SW 1271 (cell line): ENCODE measurements around the gene MXRA8.
A peak's percentile ranks its signal among the peaks of the same experiment; 100 is the strongest.

Source experiments
- DNase-seq, 2 experiments: peaks; one replicate each; lab custom pipeline; 2025; lab: John Stamatoyannopoulos, UW

Gene MXRA8

DNA sequence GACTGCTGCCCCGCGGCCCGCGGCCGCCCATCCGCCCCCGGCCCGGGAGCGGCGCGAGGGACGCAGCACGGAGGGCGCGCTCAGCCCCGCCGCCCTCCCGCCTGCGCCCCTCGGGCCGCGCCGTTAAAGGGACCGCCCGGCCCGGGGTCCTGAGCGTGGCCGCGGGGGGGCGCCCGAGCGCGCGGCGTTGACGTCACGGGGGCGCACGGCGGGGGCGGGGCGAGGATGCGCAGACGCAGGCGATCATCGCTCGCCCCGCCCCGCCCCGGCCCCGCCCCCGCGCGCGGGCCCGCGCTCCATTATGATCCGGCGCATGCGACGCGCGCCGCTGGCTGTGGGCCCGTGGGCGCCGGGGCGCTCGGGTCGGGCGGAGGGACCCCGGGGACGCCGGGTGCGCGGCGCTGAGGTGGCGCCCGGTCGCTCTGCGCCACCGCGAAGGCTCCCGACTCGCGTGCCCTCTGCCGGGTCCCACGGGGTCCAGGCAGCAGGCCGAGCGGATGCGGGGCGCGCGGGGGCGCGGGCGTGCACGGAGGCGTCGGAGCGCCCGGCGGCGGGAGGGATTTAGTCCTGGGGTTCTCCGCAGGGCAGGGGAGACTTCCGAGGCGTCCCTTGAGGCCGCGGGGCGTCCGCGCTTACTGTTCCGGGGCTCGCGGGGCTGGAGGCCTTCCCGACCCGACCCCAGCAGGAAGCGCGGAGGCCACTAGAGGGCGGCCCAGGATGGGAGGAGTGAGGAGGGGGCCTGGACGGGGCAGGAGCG lies 8.9 kb downstream of the MXRA8 start, which contains the start of gene DVL1:
Gene DVL1 (minus strand): TSS at position 163 of the 757 bp plus-strand sequence. CDS start 353 bp downstream, outside the sequence.
- DNase-seq = no peak

DNA sequence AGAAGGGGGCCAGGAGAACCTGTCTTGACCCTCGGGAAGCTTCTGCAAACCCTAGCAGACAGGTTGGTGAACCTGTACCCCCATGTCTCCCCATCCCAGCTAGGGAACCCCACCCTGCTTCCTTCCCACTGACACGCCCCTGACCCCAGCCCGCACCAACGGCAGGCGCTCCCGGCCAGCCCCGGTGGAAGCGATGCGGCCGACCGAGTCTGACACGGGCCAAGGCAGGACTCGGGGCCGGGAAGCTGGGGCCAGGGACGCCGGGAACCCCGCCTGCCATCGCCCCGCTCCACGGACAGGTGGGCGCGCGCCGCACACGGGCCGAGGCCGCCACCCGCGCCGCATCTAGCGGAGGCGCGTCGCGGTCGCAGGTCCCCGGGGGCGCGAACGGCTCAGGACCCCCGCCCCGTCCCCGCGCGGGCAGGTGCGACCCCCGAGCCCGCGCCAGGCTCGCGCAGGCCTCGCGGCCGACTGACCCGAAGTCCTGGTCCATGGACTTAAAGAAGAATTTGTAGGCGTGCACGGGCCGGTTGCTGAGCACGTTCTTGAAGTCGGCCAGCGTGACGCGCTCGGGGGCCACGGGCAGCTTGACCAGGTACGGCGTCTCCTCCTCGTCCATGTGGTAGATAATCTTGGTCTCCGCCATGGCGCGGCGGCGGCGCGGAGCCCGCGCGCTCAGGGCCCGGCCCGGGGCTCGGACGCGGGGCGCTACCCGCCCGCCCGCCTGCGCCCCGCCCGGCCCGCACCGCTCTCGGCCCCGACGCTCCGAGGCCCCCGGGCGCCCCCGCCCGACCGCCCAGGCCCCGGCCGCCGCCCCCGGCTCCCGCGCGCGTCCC lies 9.7 kb downstream of the MXRA8 start:
- no peak for DNase-seq

DNA sequence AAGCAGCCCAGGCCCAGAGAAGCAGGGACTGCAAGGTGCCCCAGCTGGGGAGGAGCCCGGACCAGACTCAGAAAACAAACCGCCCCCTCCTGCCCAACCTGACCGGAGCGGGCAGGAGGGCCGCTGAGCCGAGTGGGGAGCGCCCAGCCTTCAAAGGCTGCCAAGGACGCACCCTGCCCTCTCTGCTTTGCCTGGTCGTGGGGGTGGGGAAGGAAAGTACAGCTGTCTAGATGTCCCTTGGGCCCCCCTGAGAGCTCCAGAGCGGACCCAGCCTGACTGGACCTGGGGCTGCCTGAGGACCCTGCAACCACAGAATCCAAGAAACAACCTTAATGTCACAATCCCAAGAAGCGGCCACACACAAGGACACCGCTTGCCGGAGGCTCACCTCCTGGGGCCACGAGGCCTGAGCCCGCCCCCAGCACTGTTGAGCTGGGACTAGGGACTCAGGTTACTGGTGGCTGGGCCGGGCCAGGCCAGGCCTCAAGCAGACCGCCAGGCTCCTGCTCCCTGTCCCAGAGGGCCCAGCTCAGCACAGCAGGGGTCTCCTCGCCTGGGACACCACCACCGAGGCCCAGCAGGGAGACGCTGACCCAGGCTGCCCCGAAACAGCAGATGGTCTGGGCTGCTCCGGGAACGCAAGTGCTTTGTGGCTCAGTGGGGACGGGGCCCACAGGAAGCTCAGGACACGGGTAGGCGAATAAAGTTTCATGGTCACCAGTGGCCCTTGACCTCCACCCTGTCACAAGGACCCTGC lies 10.5 kb downstream of the MXRA8 start:
- DNase-seq = no peak

DNA sequence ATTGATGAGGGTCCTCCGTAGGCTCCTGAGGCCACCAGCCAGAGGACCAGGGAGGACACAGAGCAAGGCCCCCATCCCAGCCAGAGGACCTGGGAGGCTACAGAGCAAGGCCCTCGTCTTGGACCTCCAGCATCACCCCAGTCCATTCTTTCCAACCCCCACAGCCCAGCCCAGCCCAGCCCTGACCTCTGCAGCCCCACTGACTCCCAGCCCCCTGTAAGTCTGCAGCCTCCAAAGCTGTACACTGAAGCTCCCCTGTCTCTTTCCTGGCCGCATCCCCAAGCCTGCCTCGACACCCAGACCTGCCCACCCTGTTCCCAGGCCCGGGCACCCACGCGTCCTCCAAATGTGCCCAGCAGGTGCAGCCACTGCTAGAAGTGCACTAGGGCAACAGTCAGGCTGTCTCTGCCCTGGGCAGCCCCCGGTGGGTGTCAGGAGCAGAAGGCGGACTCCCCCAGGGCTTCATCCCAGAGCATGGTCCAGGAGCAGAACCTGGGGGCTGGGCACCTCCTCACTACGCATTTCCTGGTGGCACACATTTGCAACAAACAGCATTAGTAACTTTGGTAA lies 11.2 kb downstream of the MXRA8 start:
- no peak for DNase-seq

DNA sequence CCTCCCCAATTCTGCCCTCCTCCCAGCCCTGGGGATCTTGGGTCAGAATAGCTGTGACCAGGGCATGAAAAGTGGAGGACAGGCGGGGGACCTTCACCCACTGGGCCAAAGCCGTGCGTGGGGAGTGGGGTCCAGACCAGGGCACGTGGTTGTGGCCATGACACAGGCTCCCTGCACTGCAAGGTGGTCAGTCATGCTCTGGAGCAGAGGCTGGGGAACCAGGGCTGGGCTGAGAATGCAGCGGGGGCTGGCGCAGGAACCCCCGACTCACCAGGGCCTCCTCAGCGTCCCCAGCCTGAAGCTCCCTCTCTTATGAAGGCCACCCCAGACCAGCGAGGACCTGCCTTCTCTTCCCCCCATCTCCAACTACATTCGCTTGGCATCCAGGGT lies 11.9 kb downstream of the MXRA8 start:
- DNase-seq = no peak

DNA sequence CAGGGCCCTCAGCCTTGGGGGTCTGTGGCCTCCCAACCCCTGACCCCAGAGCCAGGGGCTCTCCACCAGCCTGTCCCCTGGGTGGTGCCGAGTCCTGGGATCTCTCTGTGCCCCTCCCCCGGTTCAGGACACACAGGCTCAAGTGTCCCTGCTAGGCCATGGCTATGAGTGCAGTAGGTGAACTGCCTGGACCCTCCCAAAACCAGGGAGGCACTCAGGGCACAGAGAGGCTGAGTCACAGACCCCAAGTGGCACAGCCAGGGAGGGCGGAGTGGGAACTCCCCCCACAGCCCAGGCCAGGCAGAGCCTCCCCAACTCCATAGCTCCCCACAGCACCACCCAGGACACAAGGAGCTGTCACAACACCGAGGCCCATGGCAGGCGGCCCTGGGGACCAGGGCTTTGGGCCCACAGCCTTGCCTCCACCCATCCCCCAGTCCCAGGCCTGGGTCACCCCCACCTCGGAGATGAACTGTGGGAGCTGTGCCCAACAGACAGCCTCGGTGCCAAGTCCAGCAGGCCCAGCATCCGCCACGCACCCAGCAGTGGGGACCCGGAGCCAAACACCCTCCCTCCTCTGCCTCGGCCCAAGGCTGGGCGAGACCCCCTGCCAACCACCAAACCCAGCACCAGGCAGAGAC lies 12.4 kb downstream of the MXRA8 start:
- no peak for DNase-seq

DNA sequence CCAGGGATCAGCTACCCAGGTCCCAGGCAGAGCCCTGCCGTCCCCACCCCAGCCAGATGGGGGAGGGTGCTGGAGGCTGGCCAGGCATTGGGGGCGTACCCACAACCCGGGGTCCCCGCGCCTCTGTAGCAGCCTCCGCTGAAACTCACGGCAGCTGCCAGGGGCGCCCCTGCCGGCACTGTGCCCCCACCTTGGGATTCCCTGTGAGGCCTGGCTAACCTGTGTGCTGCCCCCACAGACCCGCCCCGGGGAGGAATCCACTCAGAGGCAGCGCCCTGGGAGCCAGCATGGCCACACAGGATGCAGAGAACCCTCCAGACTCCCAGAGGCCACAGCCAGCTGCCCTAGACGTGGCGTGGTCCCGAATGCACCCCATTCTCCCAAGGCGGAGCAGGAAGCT lies 13.0 kb downstream of the MXRA8 start:
- DNase-seq = no peak

DNA sequence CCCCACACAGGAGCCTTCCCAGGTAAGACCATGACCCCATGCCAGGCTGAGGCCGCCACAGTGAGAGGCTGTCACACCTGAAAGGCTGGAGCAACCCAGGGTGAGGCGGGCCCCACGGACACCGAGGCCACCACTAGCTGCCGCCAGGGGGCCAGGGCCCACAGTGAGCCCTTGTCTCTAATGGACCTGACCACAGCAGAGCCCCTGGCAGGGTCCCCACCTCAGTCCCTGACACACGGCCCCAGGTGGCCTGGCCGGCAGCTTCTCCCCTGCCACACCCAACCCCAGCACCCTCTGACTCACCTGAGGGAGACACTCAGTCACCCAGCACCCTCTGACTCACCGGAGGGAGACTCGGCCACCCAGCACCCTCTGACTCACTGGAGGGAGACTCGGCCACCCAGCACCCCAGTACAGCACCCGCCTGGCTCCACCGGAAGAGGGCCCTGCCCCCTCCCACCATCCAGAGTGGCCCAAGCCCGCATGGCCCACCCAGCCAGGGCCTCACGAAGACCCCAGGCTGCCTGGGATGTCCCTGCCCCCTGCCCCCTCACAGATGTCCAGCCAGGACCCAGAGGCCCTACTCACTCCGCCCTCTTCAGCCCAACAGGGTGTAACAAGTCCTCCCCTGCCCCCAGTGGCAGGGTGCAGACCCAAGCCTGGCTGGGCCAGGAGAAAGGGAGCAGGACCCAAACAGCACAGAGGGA lies 13.5 kb downstream of the MXRA8 start:
- peak; percentile 63 to 68 for DNase-seq

DNA sequence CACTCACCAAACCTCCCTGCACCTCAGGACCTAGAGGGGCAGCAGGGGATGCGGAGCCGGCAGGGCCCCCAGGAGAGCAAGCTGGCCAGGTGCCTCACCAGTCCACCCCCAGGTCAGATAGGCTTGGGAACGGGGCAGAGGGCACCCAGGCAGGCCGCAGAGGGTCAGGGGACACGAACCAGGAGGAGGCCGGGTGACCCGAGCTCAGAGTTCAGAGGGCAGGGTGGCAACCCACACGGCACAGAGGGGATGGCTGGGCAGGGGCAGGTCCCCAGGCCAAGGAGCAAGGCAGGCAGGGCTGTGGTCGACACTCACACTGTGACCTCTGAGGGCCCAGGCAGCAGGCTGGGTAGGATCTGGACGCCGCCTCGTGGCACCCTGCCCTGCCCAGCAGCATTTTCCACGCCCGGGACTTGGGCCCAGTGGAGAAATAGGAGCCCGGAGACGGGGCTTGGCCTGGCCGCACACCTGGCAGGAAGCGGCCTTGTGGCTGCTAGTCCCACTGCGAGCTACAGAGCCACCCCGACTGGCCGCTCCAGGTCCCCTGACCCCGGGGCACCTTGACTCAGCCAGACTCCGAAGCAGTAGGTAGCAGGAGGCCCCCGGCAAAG lies 14.4 kb downstream of the MXRA8 start:
- no peak for DNase-seq

DNA sequence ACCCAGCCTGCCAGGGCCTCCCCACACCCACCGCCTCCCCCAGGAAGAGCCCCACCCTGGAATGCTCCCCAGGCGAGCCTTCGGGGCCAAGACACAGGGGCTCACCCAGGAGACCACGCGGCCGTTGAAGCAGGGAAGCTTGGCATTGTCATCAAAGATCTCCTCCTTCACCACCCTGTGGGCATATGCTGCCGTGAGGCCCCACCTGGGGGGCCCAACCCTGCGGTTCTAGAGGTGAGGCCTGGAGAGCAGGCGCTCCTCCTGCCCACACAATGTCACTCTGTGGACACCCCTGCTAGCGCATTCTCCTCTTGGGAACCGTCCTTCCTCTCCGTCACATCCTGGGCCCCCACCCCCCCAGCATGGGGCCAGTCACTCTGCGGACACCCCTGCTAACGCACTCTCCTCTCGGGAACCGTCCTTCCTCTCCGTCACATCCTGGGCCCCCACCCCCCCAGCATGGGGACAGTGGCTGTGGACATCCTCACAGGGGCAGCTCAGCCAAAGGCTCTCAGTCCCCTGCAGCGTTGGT lies 15.7 kb downstream of the MXRA8 start:
- DNase-seq = no peak

DNA sequence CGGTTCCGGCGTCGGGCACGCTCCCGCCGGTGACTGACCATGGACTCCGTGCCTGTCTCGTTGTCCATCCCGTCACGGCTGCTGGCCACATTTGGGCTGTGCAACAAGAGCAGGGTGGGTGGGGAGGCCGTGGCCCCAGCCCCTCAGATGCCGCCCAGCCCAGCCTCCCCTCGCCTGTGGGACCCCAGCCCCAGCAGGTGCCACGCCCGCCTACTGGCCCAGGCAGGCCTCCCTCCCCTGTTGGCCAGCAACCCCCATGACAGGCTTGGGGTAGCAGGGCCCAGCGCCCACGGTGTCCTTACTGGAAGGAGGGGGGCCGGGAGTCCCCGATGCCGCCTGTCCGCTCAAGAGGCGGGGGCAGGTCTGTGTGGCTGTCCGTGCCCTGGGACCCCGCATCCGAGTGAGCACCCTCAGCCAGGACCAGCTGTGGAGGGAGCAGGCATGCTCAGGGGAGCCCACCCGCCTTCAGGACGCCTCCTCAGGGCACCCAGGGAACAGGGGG lies 16.2 kb downstream of the MXRA8 start:
- DNase-seq = no peak

DNA sequence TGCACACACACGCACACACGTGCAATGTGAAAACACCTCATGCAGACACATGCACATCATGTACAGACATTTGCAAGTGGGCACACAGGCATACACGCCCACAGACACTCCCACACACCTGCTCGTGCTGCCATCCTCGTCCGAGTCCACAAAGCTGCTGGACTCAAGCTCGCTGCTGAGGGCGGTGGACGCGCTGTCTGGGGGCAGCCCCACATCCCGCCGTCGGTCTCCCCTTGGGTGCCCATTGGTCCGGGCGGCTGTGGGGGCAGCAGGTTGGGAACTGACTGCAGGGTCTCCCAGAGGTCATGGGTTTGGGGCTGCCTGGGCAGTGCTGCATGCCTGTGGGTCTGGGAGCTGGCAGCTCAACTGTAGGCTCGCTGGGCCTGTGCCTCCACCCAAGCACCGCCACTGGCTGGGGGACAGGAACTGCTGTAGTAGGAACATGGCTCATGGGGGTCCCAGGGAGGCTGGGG lies 16.8 kb downstream of the MXRA8 start:
- DNase-seq = no peak

DNA sequence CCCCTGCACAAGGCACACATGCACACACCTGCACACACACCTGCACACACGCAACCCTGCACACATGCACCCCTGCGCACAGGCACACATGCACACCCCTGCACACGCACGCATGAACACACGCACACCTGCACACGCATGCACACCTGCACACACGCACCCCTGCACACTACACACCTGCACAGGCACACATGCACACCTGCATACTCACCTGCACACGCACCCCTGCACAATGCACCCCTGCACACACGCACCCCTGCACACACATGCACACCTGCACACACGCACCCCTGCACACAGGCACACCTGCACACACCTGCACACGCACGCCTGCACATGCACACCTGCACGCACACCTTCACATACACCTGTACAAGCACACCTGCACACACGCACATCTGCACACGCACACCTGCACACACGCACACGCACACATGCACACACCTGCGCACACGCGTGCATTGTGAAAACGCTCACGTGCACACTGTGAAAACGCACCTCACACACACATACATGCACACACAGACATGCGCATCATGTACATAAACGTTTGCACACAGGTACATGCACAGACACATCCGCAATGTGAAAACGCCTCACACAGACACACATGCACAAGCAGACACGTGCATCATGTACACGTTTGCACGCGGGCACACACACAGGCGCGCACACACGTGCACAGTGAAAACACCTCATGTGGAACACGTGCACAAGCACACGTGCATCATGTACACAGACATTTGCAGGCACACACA lies 17.4 kb downstream of the MXRA8 start:
- no peak for DNase-seq

DNA sequence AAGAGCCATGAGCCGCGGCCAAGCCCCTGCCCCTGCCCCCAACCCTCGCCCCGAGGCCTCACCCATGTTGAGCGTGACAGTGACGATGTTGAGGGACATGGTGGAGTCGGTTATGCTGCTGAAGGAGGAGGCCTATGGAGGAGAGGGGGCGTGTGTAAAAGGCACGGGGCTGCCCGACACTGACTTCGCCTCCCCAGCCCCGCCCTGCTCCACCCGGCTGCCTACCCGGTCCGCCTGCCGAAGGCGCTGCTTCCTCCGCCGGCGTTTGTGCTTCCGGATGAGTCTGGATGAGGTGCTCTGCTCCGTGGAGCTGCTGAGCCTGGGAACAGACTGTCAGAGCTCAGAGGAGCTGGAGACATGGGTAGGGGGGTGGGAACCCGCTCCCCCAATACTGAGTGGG lies 18.2 kb downstream of the MXRA8 start:
- DNase-seq = no peak

DNA sequence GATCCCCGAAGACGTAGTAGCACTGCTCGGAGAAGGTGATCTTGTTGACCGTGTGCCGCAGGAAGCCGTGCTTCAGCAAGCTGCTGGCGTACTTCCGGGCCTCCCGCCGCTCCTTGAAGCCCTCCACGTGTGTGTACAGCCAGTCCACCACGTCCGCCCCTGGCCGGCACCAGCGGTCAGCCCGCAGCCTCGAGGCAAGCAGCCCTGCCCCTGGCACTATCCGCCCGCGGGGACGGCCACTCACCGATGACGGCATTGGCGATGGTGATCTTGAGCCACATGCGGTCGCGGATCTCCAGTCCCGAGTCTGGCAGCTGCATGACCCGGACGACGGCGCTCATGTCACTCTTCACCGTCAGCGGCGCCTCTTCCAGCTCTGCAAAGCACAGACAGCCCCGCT lies 20.1 kb downstream of the MXRA8 start:
- no peak for DNase-seq

DNA sequence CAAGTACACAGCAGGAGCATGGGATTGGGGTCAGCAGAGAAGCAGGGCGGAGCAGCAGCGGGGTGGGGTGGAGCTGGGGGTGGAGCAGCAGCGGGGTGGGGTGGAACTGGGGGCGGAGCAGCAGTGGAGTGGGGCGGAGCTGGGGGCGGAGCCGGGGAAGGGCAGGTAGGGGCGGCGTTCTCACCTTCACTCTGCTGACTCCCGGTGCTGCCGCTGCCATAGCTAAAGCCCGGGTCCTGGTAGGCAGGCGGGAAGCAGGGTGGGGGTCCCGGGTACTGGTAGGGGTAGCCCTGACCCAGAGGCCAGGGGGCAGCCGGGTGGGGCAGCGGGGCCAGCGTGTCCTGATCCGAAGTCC lies 20.6 kb downstream of the MXRA8 start:
- no peak for DNase-seq

DNA sequence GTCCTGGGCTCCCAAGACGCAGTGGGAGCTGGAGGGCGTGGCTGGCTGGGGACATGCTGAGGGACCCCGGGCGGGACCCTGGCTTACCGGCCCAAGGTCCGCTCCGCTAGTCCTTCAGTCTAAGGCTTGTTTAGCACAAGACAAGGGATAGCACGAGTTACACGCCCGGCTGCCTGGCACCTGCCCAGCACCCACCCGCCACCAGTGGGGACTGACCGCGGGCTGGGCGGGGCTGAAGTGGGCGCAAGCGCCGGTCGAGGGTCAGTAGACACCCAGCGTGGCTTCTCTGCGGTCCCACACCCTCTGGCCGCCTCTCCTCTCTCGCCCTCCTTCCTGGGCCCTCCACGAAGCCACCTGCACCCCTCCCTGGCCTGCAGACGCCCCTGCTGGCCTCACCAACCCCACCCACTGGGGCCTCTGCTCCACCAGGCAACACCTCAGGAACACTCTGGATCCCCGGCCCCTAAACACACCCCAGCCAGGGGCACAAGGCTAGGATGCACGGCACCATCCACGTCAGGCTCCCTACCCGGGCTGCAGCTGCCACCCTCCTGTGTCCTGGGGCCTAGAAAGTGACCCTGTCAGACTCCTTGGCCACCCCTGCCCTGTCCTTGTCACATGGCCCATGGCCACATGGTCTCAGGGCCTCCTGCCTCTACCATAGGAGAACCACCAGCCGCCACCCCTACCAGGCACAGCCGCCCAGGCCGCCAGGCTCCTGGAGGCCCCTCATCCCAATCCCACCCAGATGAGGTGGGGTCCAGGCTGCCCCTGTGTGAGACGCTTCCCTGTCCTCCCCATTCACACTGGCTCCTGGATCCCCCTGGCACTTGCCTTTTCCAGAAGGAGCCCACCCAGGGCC lies 21.2 kb downstream of the MXRA8 start:
- no peak for DNase-seq

DNA sequence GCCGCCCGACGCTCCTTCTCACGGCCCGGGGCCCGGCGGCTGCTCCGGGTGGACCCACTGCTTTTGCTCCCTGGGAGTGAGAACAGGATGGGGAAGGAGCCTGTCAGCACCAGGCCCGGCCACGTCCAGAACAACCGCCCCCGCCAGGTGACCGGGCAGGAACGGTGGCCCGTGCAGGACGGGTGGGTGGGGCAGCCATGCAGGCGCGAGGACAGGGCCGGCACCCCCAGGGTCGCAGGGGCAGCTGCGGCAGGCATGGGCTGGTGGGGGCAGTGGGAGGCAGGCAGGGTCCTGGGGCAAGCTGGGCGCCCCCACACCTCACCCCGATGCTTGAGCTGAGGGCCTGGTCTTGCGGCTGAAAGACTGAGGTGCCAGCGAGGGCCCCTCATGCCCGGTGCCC lies 21.9 kb downstream of the MXRA8 start:
- DNase-seq = no peak
